ENCODE data around the gene TJP2. TPM values are rescaled to one million over a fixed set of nuclear protein-coding genes. Genes with fewer than 3 reads are reported as not detected.

TJP2 gene
- total and polyA plus RNA-seq, 2 donors (not counting 3 experiments of a cell fraction or from before 2014, with no cell fraction given) = 83.0 to 168 TPM

- no peaks in the 10 kb centered on the region for H3K9me3 ChIP-seq (replicated peaks; ENCODE audit: control insufficient read depth, insufficient read depth, low read length)
- ChIA-PET POLR2A (no interaction called here), CTCF (interaction anchor here (1.0 to 2.6 kb wide), 4 partner anchors 10 to 184 kb away, joined by 3 to 14 read pairs (median 5); no protein-coding TSS in a partner anchor)
- BruUV-seq (replicated peaks) = no TSS peak
- H3K27ac ChIP-seq (ENCODE audit: insufficient read depth, low read depth, low read length) = no peak overlapping the region
- peaks cover 15 to 31% of the 10 kb centered on the region in 2 experiments for H3K36me3 ChIP-seq (ENCODE audit: control insufficient read depth in 2 of 2, extremely low read depth in 1 of 2, insufficient read depth in 2 of 2, low read length in 2 of 2)
- TF ChIP-seq MYC (IDR thresholded peaks at IDR 0.05; ENCODE audit: low read depth, low read length) = no peak
- no peak overlapping the region for H3K9ac ChIP-seq (replicated peaks; ENCODE audit: extremely low read depth, insufficient read depth, low read length)
- H3K79me2 ChIP-seq (ENCODE audit: control insufficient read depth, insufficient read depth, low read length) = peaks cover 2% of the 10 kb centered on the region
- H3K27me3 ChIP-seq (ENCODE audit: control insufficient read depth in 2 of 2, insufficient read depth in 2 of 2, low read length in 2 of 2) = no peaks in the 10 kb centered on the region
- dilution Hi-C loops (cut with MboI; ENCODE audit: extremely low pct_ligation_motif_present, low sequenced_read_pairs) = no loop called here
- FAIRE-seq = no peak
- H2AFZ ChIP-seq (ENCODE audit: low read depth, low read length) = no peak overlapping the region
- H3K4me2 ChIP-seq (ENCODE audit: insufficient read depth, low read length) = no peak overlapping the region
- no peak overlapping the region for H3K4me3 ChIP-seq (replicated peaks in 1 of 3; ENCODE audit: insufficient read depth in 1 of 3, low read depth in 1 of 3, low read length in 3 of 3)
- H3K9me1 ChIP-seq (replicated peaks; ENCODE audit: control insufficient read depth, extremely low read depth, insufficient read depth, low read length) = no peaks in the 10 kb centered on the region
- no peaks in the 10 kb centered on the region for H3K4me1 ChIP-seq (ENCODE audit: control insufficient read depth, extremely low read depth, insufficient read depth, low read length)
- intact Hi-C loops (cut with micrococcal nuclease) = no loop called here
- no peaks in the 10 kb centered on the region for H4K20me1 ChIP-seq (replicated peaks; ENCODE audit: control insufficient read depth, extremely low read depth, insufficient read depth, low read length)
- DNase-seq (ENCODE audit: low read depth, low spot score) = no peak
Observed at GRCh38 chr9:69237702-69238295, 63.7 kb downstream of the TJP2 start.

GRCh38 chr9:69243116-69243515 is 69.0 kb downstream of the TJP2 start:
- Histone ChIP-seq H3K27me3 (ENCODE audit: control insufficient read depth in 2 of 2, insufficient read depth in 2 of 2, low read length in 2 of 2) (no peaks in the 10 kb centered on the region), H3K4me1 (ENCODE audit: control insufficient read depth, extremely low read depth, insufficient read depth, low read length) (no peaks in the 10 kb centered on the region), H3K79me2 (ENCODE audit: control insufficient read depth, insufficient read depth, low read length) (no peaks in the 10 kb centered on the region), H4K20me1 (replicated peaks; ENCODE audit: control insufficient read depth, extremely low read depth, insufficient read depth, low read length) (no peaks in the 10 kb centered on the region), H3K9me1 (replicated peaks; ENCODE audit: control insufficient read depth, extremely low read depth, insufficient read depth, low read length) (no peaks in the 10 kb centered on the region), H3K9ac (replicated peaks; ENCODE audit: extremely low read depth, insufficient read depth, low read length) (no peak overlapping the region), H3K4me2 (ENCODE audit: insufficient read depth, low read length) (no peak overlapping the region), H3K9me3 (replicated peaks; ENCODE audit: control insufficient read depth, insufficient read depth, low read length) (no peaks in the 10 kb centered on the region), H3K4me3 (replicated peaks in 1 of 3; ENCODE audit: insufficient read depth in 1 of 3, low read depth in 1 of 3, low read length in 3 of 3) (no peak overlapping the region), H2AFZ (ENCODE audit: low read depth, low read length) (no peak overlapping the region), H3K27ac (ENCODE audit: insufficient read depth, low read depth, low read length) (no peak overlapping the region), H3K36me3 (ENCODE audit: control insufficient read depth in 2 of 2, extremely low read depth in 1 of 2, insufficient read depth in 2 of 2, low read length in 2 of 2) (peaks cover 16 to 21% of the 10 kb centered on the region in 2 experiments)
- intact Hi-C loops (cut with micrococcal nuclease) = no loop called here
- DNase-seq (ENCODE audit: low read depth, low spot score) (no peak), FAIRE-seq (no peak)
- POLR2A ChIA-PET = no interaction called here
- BruUV-seq (replicated peaks) = no TSS peak
- dilution Hi-C loops (cut with MboI; ENCODE audit: extremely low pct_ligation_motif_present, low sequenced_read_pairs) = no loop called here
- CTCF ChIA-PET = interaction anchor here (1.2 to 3.0 kb wide), 7 partner anchors 12 to 208 kb away, joined by 3 to 19 read pairs (median 4); partner anchors contain the start of gene FXN
- TF ChIP-seq POLR2AphosphoS5 (IDR thresholded peaks at IDR 0.05; ENCODE audit: insufficient read depth, low read depth, low read length) (no peak), FOS (IDR thresholded peaks at IDR 0.05; ENCODE audit: borderline replicate concordance, insufficient read depth, low read length) (no peak), EZH2 (IDR thresholded peaks at IDR 0.05; ENCODE audit: borderline replicate concordance, low read depth, low read length, severe bottlenecking) (no peak), POLR2A (IDR thresholded peaks at IDR 0.05; ENCODE audit: low read depth, low read length) (no peak), JUN (IDR thresholded peaks at IDR 0.05; ENCODE audit: borderline replicate concordance, insufficient read depth, insufficient read length, low read depth) (no peak), CTCF (IDR thresholded peaks at IDR 0.05; ENCODE audit: extremely low read depth in 1 of 2, insufficient read depth in 1 of 2, low read depth in 1 of 2, low read length in 2 of 2) (no peak), MAX (IDR thresholded peaks at IDR 0.05; ENCODE audit: insufficient read depth, insufficient read length) (no peak), GATA2 (IDR thresholded peaks at IDR 0.05; ENCODE audit: insufficient read depth, insufficient read length, low read depth, low read length) (no peak), MYC (IDR thresholded peaks at IDR 0.05; ENCODE audit: low read depth, low read length) (no peak)

Data from endothelial cell of umbilical vein (primary cell).